GM10847 (cell line): ENCODE data around the gene CYP26C1.

ENCODE experiments used
- POLR2A ChIP-seq: IDR thresholded peaks from 2 replicates; pipeline ENCODE4 v1.6.1; 2011; ENCODE audit not compliant: insufficient read length; ENCODE audit errors: extremely low read depth

CYP26C1 gene

GRCh38 chr10:93071177-93071472 lies 10.5 kb downstream of the CYP26C1 start:
- TF ChIP-seq POLR2A: no peak

- TF ChIP-seq POLR2A: no peak
Observed at GRCh38 chr10:93071674-93072224, 11.2 kb downstream of the CYP26C1 start.

- no peak for TF ChIP-seq POLR2A
Observed at GRCh38 chr10:93072225-93072712, 11.7 kb downstream of the CYP26C1 start.

GRCh38 chr10:93072713-93073538 lies 12.3 kb downstream of the CYP26C1 start:
- no peak for TF ChIP-seq POLR2A

DNA sequence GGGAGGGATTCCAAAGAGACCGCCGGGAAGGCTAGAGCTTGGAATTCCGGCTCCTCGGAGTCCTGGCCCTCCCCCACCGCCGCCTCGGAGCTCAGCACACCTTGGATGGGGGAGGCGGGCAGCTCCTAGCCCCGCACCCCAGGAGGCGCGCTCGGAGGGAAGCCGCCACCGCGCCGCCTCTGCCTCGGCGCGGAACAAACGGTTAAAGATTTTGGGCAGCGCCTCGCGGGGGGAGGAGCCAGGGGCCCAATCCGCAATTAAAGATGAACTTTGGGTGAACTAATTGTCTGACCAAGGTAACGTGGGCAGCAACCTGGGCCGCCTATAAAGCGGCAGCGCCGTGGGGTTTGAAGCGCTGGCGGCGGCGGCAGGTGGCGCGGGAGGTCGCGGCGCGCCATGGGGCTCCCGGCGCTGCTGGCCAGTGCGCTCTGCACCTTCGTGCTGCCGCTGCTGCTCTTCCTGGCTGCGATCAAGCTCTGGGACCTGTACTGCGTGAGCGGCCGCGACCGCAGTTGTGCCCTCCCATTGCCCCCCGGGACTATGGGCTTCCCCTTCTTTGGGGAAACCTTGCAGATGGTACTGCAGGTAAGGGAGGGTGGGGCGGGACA lies 13.0 kb downstream of the CYP26C1 start, which contains the start of gene CYP26A1:
Gene CYP26A1 (plus strand): TSS at position 355 of the 608 bp plus-strand sequence. CDS start 42 bp downstream, at position 397.
- TF ChIP-seq POLR2A: no peak

DNA sequence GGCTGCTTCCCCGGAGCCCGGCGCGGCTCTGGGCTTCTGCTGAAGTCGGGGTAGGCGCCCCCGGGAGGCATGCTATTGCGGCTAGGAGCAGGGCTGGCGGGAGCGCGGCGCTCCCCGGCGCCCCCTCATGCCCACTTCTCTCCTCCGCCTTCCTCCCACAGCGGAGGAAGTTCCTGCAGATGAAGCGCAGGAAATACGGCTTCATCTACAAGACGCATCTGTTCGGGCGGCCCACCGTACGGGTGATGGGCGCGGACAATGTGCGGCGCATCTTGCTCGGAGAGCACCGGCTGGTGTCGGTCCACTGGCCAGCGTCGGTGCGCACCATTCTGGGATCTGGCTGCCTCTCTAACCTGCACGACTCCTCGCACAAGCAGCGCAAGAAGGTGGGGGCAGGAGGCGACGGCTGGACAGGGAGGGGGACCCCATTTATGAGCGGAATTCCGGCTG lies 13.6 kb downstream of the CYP26C1 start:
- TF ChIP-seq POLR2A: no peak

- TF ChIP-seq POLR2A: no peak
Observed at GRCh38 chr10:93074597-93075368, 14.2 kb downstream of the CYP26C1 start.

DNA sequence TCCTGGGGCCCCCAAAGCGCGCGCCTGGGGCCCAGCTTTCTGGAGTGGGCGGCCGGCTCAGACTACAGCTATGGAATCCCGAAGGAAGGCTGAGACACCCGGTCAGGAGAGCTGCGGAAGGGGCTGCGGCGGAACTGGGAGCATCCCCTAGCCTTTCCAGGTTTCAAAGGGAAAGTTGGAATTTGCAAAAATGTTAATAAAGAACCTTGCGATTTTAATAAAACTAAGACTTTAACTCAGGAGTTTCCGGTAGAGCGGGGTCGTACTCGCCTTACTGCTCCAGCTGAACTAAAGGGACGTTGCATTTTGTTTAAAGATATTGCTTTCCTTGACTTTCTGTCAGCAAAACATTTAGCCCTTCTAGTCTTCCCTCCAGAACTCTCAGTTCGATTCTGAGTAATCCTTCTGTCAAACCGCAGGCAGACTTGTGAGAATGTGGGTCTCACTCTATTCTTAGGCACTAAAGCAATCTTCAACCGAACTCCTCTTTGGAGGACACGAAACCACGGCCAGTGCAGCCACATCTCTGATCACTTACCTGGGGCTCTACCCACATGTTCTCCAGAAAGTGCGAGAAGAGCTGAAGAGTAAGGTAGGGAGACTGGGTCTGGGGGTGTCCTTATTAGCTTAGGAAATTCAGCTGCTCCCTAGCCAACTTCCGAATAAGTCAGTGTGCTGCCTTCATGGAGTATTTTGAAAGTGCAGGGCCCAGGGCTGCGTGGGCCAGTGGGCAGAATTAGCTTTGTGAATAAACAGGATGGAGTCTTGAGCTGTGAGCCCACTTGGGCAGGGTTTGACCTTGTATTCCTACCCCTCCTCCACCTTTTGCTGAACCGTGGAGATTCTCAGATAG lies 15.0 kb downstream of the CYP26C1 start:
- no peak for TF ChIP-seq POLR2A

- TF ChIP-seq POLR2A: no peak
Observed at GRCh38 chr10:93076871-93077270, 16.3 kb downstream of the CYP26C1 start.

GRCh38 chr10:93077860-93078337 lies 17.3 kb downstream of the CYP26C1 start:
- TF ChIP-seq POLR2A: no peak

GRCh38 chr10:93079663-93080349 lies 19.2 kb downstream of the CYP26C1 start:
- TF ChIP-seq POLR2A: no peak

DNA sequence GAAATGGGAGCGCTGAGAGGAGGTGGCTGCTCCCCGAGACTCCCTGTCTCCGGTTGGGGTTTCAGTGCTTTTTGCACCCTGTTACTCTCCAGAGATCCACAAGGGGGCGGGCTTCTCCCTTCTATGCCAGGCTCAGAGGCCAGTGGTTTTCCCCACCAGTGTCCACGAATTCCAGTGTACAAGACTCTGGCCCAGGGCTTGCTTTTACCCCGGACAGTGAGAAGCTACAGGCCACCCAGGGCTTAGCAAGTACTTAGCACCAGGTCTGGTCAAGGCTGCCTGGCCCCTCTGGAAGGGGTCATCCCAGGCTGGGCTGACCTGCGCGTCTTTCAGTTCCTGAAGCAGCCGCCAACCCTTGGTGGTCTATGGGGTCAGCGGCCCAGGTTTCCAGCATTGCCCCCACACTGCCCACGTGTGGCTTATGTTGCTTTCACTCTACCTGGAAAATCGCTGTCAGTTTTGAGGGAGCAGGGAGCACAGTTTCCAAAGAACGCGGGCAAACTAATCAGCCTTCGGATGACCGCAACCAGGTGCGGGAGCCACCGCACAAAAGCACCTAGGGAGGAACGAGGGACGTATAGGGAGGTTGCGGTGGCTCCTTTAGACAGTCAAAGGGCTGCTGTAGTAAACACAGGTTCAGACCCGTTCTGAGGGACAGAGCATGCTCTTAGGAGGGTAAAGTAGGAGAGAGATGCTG lies 19.9 kb downstream of the CYP26C1 start:
- no peak for TF ChIP-seq POLR2A

GRCh38 chr10:93081318-93081717 lies 20.7 kb downstream of the CYP26C1 start:
- no peak for TF ChIP-seq POLR2A
